ENCODE results near the gene NOTUM. TPM values are rescaled to one million over a fixed set of nuclear protein-coding genes. Genes with fewer than 3 reads are reported as not detected.

NOTUM gene
- total and polyA plus RNA-seq, 4 donors, result 0.71 to 7.6 (median 2.2) TPM

DNA sequence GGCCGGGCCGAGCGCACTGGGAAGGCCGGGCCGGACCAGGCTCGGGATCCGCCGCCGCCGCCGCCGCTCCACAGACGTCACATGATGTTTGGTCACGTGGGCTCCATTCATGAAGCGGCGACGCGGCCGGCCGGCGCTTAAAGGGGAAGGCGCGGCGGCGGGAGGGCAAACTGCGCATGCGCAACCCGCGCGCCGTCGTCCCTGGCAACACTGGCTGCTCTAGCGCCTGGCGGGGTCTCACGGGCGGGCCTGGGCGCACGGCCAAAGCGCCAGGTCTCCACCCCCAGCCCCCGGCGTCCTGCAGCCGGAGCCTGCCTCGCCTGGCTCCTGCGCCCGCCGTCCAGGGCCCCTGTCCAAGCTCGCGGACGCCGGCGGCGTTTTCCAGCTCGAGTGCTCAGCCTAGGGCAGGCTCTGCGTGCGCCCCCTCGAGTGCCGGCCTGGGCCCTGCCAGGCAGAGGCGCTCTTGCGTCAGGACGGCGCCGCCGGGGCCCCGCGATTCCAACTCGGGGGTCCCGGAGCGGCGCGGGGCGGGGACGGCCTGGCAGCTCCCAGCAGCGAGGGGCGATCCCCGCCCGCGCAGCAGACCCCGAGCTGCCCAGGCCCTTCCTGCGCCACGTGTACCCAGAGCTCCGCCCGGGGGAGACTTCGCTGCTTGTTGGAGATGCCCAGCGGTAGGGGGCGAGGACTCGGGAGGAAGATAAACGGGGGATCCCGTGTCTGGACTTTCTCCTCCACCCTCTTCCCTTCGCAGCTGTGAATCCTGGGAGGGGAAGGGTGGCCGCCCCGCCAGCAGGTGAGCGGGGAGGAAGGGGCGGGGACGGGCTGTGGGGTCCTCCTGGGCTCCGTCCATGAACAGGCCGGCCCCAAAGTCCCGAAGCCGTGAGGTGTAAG is 33.1 kb downstream of the NOTUM start, which contains the start of gene MAFG:
TSS of gene MAFG (minus strand) at position 83 of the 891 bp plus-strand sequence. CDS start 4,550 bp downstream, outside the sequence.
- 0 to 1% methylated on average over 40 to 98 of the region's 98 CpGs for WGBS, 2 donors
- peak; percentile 45 for ATAC-seq (ENCODE audit: insufficient read depth, low FRiP score)
- DNase-seq, result peak; percentile 97 to 99 (median 98)
- H3K4me3 ChIP-seq, result peak within 1 kb of the TSS; percentile 83
- H3K4me1 ChIP-seq (ENCODE audit: control insufficient read depth in 5 of 5, insufficient read depth in 5 of 5, low read length in 5 of 5), result peaks cover 4 to 46% (median 19%) of the 10 kb centered on the region in 5 donors
- no peaks in the 10 kb centered on the region for H3K27me3 ChIP-seq (ENCODE audit: control insufficient read depth in 3 of 3, insufficient read depth in 3 of 3, low read length in 2 of 3)
- peaks cover 0 to under 1% (median 0%) of the 10 kb centered on the region in 4 donors for H3K36me3 ChIP-seq (ENCODE audit: control insufficient read depth in 4 of 4, insufficient read depth in 4 of 4, low read length in 4 of 4)
- peak within 1 kb of the TSS; percentile 89 to 90 for H3K27ac ChIP-seq (ENCODE audit: low read depth in 1 of 2, low read length in 1 of 2)
- no peaks in the 10 kb centered on the region for H3K9me3 ChIP-seq (ENCODE audit: control insufficient read depth in 4 of 4, insufficient read depth in 3 of 4, low read length in 3 of 4)
- H3K9ac ChIP-seq (ENCODE audit: insufficient read depth in 1 of 2, low read length in 2 of 2), result peak within 1 kb of the TSS; percentile 12 to 32
- TF ChIP-seq, protein P1, sequence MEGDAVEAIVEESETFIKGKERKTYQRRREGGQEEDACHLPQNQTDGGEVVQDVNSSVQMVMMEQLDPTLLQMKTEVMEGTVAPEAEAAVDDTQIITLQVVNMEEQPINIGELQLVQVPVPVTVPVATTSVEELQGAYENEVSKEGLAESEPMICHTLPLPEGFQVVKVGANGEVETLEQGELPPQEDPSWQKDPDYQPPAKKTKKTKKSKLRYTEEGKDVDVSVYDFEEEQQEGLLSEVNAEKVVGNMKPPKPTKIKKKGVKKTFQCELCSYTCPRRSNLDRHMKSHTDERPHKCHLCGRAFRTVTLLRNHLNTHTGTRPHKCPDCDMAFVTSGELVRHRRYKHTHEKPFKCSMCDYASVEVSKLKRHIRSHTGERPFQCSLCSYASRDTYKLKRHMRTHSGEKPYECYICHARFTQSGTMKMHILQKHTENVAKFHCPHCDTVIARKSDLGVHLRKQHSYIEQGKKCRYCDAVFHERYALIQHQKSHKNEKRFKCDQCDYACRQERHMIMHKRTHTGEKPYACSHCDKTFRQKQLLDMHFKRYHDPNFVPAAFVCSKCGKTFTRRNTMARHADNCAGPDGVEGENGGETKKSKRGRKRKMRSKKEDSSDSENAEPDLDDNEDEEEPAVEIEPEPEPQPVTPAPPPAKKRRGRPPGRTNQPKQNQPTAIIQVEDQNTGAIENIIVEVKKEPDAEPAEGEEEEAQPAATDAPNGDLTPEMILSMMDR (IDR thresholded peaks at IDR 0.05; ENCODE audit: control extremely low read depth, extremely low read depth), result no peak

DNA sequence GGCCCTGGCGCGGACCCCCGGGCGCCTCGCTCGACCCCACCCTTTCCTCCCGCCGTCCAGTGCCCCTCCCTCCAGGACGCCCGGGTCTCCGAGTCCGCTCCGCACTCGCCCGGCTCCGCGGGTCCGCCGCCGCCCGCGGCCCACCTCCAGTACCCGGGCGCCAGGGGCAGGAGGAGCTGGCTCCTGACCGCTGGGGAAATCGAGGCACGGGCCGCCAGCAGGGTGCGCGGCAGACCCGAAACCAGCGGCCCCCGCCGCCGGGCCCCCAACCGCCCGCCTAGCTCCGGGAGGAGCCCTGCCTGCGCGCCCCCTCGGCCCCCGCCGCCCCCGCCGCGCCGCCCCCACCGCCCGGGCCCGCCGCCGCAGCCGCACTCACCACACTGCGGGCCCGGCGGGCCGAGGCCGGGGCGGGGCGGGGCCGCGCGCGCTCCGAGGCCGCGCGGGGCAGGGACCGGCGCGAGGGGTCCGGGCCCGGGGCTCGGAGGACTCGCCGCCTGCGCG is 33.8 kb downstream of the NOTUM start:
- WGBS, 2 donors, result 0 to 1% methylated on average over 16 to 76 of the region's 78 CpGs
- H3K36me3 ChIP-seq (ENCODE audit: control insufficient read depth in 4 of 4, insufficient read depth in 4 of 4, low read length in 4 of 4), result peaks cover 0 to 8% (median 2%) of the 10 kb centered on the region in 4 donors
- H3K27ac ChIP-seq (ENCODE audit: low read depth in 1 of 2, low read length in 1 of 2), result peak overlapping the region; percentile 89 to 90
- TF ChIP-seq, protein P1 (IDR thresholded peaks at IDR 0.05; ENCODE audit: control extremely low read depth, extremely low read depth), result no peak
- no peaks in the 10 kb centered on the region for H3K9me3 ChIP-seq (ENCODE audit: control insufficient read depth in 4 of 4, insufficient read depth in 3 of 4, low read length in 3 of 4)
- peak overlapping the region; percentile 83 for H3K4me3 ChIP-seq
- H3K27me3 ChIP-seq (ENCODE audit: control insufficient read depth in 3 of 3, insufficient read depth in 3 of 3, low read length in 2 of 3), result no peaks in the 10 kb centered on the region
- peaks cover 7 to 46% (median 14%) of the 10 kb centered on the region in 5 donors for H3K4me1 ChIP-seq (ENCODE audit: control insufficient read depth in 5 of 5, insufficient read depth in 5 of 5, low read length in 5 of 5)
- H3K9ac ChIP-seq (ENCODE audit: insufficient read depth in 1 of 2, low read length in 2 of 2), result peak overlapping the region in 1 of 2 donors; percentile 12
- ATAC-seq (ENCODE audit: insufficient read depth, low FRiP score), result no peak
- no peak for DNase-seq

DNA sequence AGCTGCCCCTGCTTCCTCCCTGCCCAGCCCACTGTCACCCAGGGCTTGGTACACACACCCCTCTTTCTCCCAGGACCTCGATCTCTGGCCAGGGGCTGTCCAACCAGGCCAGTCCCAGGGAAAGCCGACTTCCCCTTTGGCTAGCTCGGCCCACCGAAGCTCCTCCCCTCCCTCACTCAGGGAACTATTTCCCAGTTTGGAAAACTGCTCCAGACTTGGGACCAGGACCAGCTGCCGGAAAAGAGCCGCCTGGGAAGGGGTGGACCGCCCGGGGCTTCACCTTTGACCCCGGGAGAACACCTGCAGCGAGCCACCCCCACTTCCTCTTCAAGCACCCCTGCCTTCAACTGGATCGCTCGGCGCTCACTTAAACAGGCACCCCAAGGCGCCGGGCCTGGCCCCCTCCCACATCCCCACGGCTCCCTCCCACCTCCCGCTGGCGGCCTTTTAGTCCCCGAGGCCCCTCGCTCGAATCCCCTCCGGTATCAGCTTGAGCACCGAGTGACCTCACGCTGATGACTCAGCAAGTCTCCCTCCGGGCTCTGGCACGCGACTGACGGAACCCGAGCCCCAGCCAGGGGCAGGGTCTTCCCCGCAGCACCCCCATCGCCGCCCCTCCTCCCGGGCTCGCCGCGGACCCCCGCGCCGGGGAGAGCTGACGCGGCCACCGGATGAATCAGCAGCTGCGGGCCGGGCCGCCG is 34.4 kb downstream of the NOTUM start:
- peak; percentile 46 for ATAC-seq (ENCODE audit: insufficient read depth, low FRiP score)

More for the DNA sequence above, 34.4 kb downstream of the NOTUM start:
- H3K9ac ChIP-seq (ENCODE audit: insufficient read depth in 1 of 2, low read length in 2 of 2), result peak overlapping the region; percentile 12 to 32
- no peaks in the 10 kb centered on the region for H3K27me3 ChIP-seq (ENCODE audit: control insufficient read depth in 3 of 3, insufficient read depth in 3 of 3, low read length in 2 of 3)
- H3K36me3 ChIP-seq (ENCODE audit: control insufficient read depth in 4 of 4, insufficient read depth in 4 of 4, low read length in 4 of 4), result peaks cover 0 to 12% (median 6%) of the 10 kb centered on the region in 4 donors
- peaks cover 7 to 46% (median 12%) of the 10 kb centered on the region in 5 donors for H3K4me1 ChIP-seq (ENCODE audit: control insufficient read depth in 5 of 5, insufficient read depth in 5 of 5, low read length in 5 of 5)
- peak overlapping the region; percentile 83 for H3K4me3 ChIP-seq
- DNase-seq, result peak; percentile 71 to 74 (median 71)
- WGBS, 2 donors, result 1% methylated on average over 33 to 46 of the region's 46 CpGs
- no peaks in the 10 kb centered on the region for H3K9me3 ChIP-seq (ENCODE audit: control insufficient read depth in 4 of 4, insufficient read depth in 3 of 4, low read length in 3 of 4)
- peak overlapping the region; percentile 89 to 90 for H3K27ac ChIP-seq (ENCODE audit: low read depth in 1 of 2, low read length in 1 of 2)
- TF ChIP-seq, protein P1 (IDR thresholded peaks at IDR 0.05; ENCODE audit: control extremely low read depth, extremely low read depth), result no peak

All from lung (tissue), 12 donors.